GM19351 (cell line): ENCODE results near the gene CARD11.

Experiments used
- ATAC-seq: cut with Tn5 transposase; IDR thresholded peaks from one replicate; pipeline ENCODE4 v1.9.1; 2021; ENCODE audit warnings: mild to moderate bottlenecking, moderate library complexity; ENCODE audit not compliant: unreplicated experiment

The CARD11 gene

GRCh38 chr7:2880874-2881533 is 162.7 kb downstream of the CARD11 start:
- no peak for ATAC-seq

- no peak for ATAC-seq
Observed at GRCh38 chr7:2880051-2880450, 163.6 kb downstream of the CARD11 start.

- no peak for ATAC-seq
Observed at GRCh38 chr7:2879354-2879753, 164.3 kb downstream of the CARD11 start.

- no peak for ATAC-seq
Observed at GRCh38 chr7:2878306-2878705, 165.4 kb downstream of the CARD11 start.

- ATAC-seq, result no peak
Observed at GRCh38 chr7:2876031-2876731, 167.5 kb downstream of the CARD11 start.

- no peak for ATAC-seq
Observed at GRCh38 chr7:2873686-2874551, 169.7 kb downstream of the CARD11 start.

GRCh38 chr7:2873146-2873545 is 170.5 kb downstream of the CARD11 start:
- no peak for ATAC-seq

GRCh38 chr7:2872296-2872874 is 171.3 kb downstream of the CARD11 start:
- ATAC-seq, result no peak

GRCh38 chr7:2870471-2870931 is 173.2 kb downstream of the CARD11 start:
- ATAC-seq, result peak; percentile 67

GRCh38 chr7:2869981-2870380 is 173.7 kb downstream of the CARD11 start:
- no peak for ATAC-seq

- ATAC-seq, result no peak
Observed at GRCh38 chr7:2866601-2867000, 177.1 kb downstream of the CARD11 start.

- ATAC-seq, result peak; percentile 40
Observed at GRCh38 chr7:2864999-2865670, 178.5 kb downstream of the CARD11 start.

- ATAC-seq, result no peak
Observed at GRCh38 chr7:2864204-2864985, 179.3 kb downstream of the CARD11 start.

- ATAC-seq, result peak; percentile 93
Observed at GRCh38 chr7:2863461-2864066, 180.1 kb downstream of the CARD11 start.

GRCh38 chr7:2862831-2863361 is 180.8 kb downstream of the CARD11 start:
- ATAC-seq, result peak; percentile 5

GRCh38 chr7:2861509-2861908 is 182.2 kb downstream of the CARD11 start:
- ATAC-seq, result no peak

- no peak for ATAC-seq
Observed at GRCh38 chr7:2860627-2861133, 183.0 kb downstream of the CARD11 start.

GRCh38 chr7:2859952-2860351 is 183.7 kb downstream of the CARD11 start:
- no peak for ATAC-seq

GRCh38 chr7:2858621-2859020 is 185.0 kb downstream of the CARD11 start:
- no peak for ATAC-seq
